GM12878 (cell line): ENCODE data around the gene GHDC. TPM values are rescaled to one million over a fixed set of nuclear protein-coding genes. Genes with fewer than 3 reads are reported as not detected.

Source experiments
- ATAC-seq: fragments of 200-7000 bp; cut with Tn5 transposase; 3 replicates; pipeline ENCODE4 v1.9.1; 2020; ENCODE audit warnings: mild to moderate bottlenecking, moderate library complexity
- BruUV-seq: library from RNA; stranded (reverse); fragments of 400-500 nt; replicated peaks from 2 replicates; lab custom pipeline; 2021; lab: Mats Ljungman, UMichigan
- CTCF ChIA-PET: fragments of 300-600 bp; sonication (Branson Sonifier 250); formaldehyde crosslinking; extraction: SDS; loops from one replicate; lab custom pipeline; 2021; ENCODE audit warnings: inconsistent platforms; lab: Yijun Ruan, JAX
- POLR2A ChIA-PET: fragments of 350-600 bp; formaldehyde crosslinking; extraction: SDS; loops from one replicate; lab custom pipeline; 2021; ENCODE audit warnings: inconsistent platforms; lab: Charles Lee
- RAD21 ChIA-PET: fragments of 300-600 bp; sonication (Branson Sonifier 250); formaldehyde crosslinking; loops from one replicate; lab custom pipeline; 2023; ENCODE audit warnings: antibody characterized with exemption; ENCODE audit not compliant: unreplicated experiment; lab: Charles Lee
- SMC1A ChIA-PET: fragments of 300-600 bp; sonication (Branson Sonifier 250); formaldehyde crosslinking; loops from one replicate; lab custom pipeline; 2023; ENCODE audit not compliant: unreplicated experiment, uncharacterized antibody; lab: Charles Lee
- DNase-seq: peaks from one replicate; pipeline ENCODE4 v3.0.0-alpha.2; 2011; ENCODE audit warnings: low read depth, low spot score
- FAIRE-seq: peaks from 3 replicates; lab custom pipeline; 2011; peaks lifted over from hg19 to GRCh38; lab: Jason Lieb, UNC
- H2AFZ ChIP-seq: 2 replicates; pipeline ENCODE4 v1.6.0; 2011; ENCODE audit warnings: low read depth, low read length, control low read depth; ENCODE audit not compliant: control insufficient read depth
- H3K27ac ChIP-seq: 2 replicates; pipeline ENCODE4 v1.5.1; 2011; ENCODE audit warnings: control low read depth; ENCODE audit not compliant: control insufficient read depth, insufficient read depth
- H3K27me3 ChIP-seq, 2 experiments: replicated peaks in 1 of 2; 2 replicates each; pipeline versions ENCODE4 v1.6.0 to v1.6.1; 2011; ENCODE audit warnings: low read length in 1 of 2; ENCODE audit not compliant: control insufficient read depth in 2 of 2, insufficient read depth in 2 of 2
- H3K36me3 ChIP-seq, 2 experiments: 2 replicates each; pipeline ENCODE4 v1.5.1; 2011; ENCODE audit warnings: low read length in 1 of 2; ENCODE audit not compliant: control insufficient read depth in 2 of 2, insufficient read depth in 2 of 2
- H3K4me1 ChIP-seq: 2 replicates; pipeline ENCODE4 v1.6.1; 2011; ENCODE audit warnings: mild to moderate bottlenecking, low read length, moderate library complexity, mixed read lengths; ENCODE audit not compliant: control insufficient read depth, insufficient read depth
- H3K4me2 ChIP-seq: 2 replicates; pipeline ENCODE4 v1.6.0; 2011; ENCODE audit warnings: control low read depth; ENCODE audit not compliant: control insufficient read depth, insufficient read depth
- H3K4me3 ChIP-seq: fragments of 200-600 bp; sonication (generic); 2 replicates; pipeline ENCODE4 v1.5.1; 2016
- H3K79me2 ChIP-seq: 2 replicates; pipeline ENCODE4 v1.6.0; 2011; ENCODE audit warnings: low read length; ENCODE audit not compliant: control insufficient read depth, insufficient read depth
- H3K9ac ChIP-seq: 2 replicates; pipeline ENCODE4 v1.8.0; 2011; ENCODE audit warnings: low read length, control low read depth, mixed read lengths; ENCODE audit not compliant: control insufficient read depth, insufficient read depth
- H3K9me3 ChIP-seq: replicated peaks from 3 replicates; pipeline ENCODE4 v1.5.1; 2011; ENCODE audit warnings: mild to moderate bottlenecking, low read length; ENCODE audit not compliant: control insufficient read depth, insufficient read depth
- H4K20me1 ChIP-seq: 2 replicates; pipeline ENCODE4 v1.6.0; 2011; ENCODE audit not compliant: control insufficient read depth, insufficient read depth
- BHLHE40 ChIP-seq, 2 experiments: fragments of 450-650 bp in 1 of 2; IDR thresholded peaks; 2 replicates each; pipeline ENCODE4 v1.6.1; 2011 to 2017; ENCODE audit warnings: low read depth in 2 of 2, borderline replicate concordance in 1 of 2, improper control_type of control experiment in 1 of 2, low read length in 1 of 2, mild to moderate bottlenecking in 1 of 2
- CHD4 ChIP-seq: fragments of 200-600 bp; sonication (generic); IDR thresholded peaks from 2 replicates; pipeline ENCODE4 v1.6.1; 2016; ENCODE audit warnings: mild to moderate bottlenecking
- CREB1 ChIP-seq: IDR thresholded peaks from 2 replicates; pipeline ENCODE4 v1.6.1; 2012; ENCODE audit warnings: low read depth, mild to moderate bottlenecking, inconsistent platforms
- HCFC1 ChIP-seq: fragments of 150-350 bp; IDR thresholded peaks from 2 replicates; pipeline ENCODE4 v1.6.1; 2014; ENCODE audit warnings: low read length
- HDGF ChIP-seq: fragments of 450-650 bp; IDR thresholded peaks from 2 replicates; pipeline ENCODE4 v1.6.1; 2016; ENCODE audit warnings: antibody characterized with exemption
- MYC ChIP-seq: IDR thresholded peaks from 2 replicates; pipeline ENCODE4 v1.6.1; 2011; ENCODE audit warnings: mild to moderate bottlenecking, low read length, moderate library complexity, inconsistent platforms; ENCODE audit not compliant: insufficient read depth, insufficient replicate concordance, insufficient read length, severe bottlenecking
- NBN ChIP-seq: fragments of 450-650 bp; IDR thresholded peaks from 2 replicates; pipeline ENCODE4 v1.6.1; 2016
- NFXL1 ChIP-seq: fragments of 450-650 bp; IDR thresholded peaks from 2 replicates; pipeline ENCODE4 v1.6.1; 2017; ENCODE audit warnings: antibody characterized with exemption, mild to moderate bottlenecking, borderline replicate concordance
- NFYA ChIP-seq: IDR thresholded peaks from 2 replicates; pipeline ENCODE4 v1.6.1; 2011; ENCODE audit warnings: low read depth, mild to moderate bottlenecking, low read length, improper control_type of control experiment, borderline replicate concordance
- NR2F1 ChIP-seq: fragments of 450-650 bp; conservative IDR thresholded peaks from 2 replicates; pipeline ENCODE4 v1.6.1; 2017; ENCODE audit warnings: mild to moderate bottlenecking
- PAX5 ChIP-seq: IDR thresholded peaks from 2 replicates; pipeline ENCODE4 v1.6.1; 2011; ENCODE audit warnings: low read depth, low read length, borderline replicate concordance
- POU2F2 ChIP-seq: IDR thresholded peaks from 3 replicates; pipeline ENCODE4 v1.6.1; 2011; ENCODE audit warnings: low read depth, mild to moderate bottlenecking, low read length, borderline replicate concordance
- REST ChIP-seq: IDR thresholded peaks from 2 replicates; pipeline ENCODE4 v1.6.1; 2012; ENCODE audit warnings: mild to moderate bottlenecking, low read depth, low read length
- SMC3 ChIP-seq: IDR thresholded peaks from 2 replicates; pipeline ENCODE4 v1.6.1; 2011; ENCODE audit warnings: low read length, improper control_type of control experiment, borderline replicate concordance
- SPI1 ChIP-seq: IDR thresholded peaks from 2 replicates; pipeline ENCODE4 v1.6.1; 2011; ENCODE audit warnings: low read depth, mild to moderate bottlenecking, low read length, moderate library complexity, borderline replicate concordance; ENCODE audit not compliant: insufficient read depth
- SREBF2 ChIP-seq: IDR thresholded peaks from 2 replicates; pipeline ENCODE4 v1.6.1; 2012; ENCODE audit warnings: mild to moderate bottlenecking, low read length
- TARDBP ChIP-seq: IDR thresholded peaks from 2 replicates; pipeline ENCODE4 v1.6.1; 2016; ENCODE audit warnings: borderline replicate concordance
- USF2 ChIP-seq: IDR thresholded peaks from 2 replicates; pipeline ENCODE4 v1.6.1; 2011; ENCODE audit warnings: low read depth, low read length, improper control_type of control experiment, borderline replicate concordance
- ZNF24 ChIP-seq: fragments of 450-650 bp; IDR thresholded peaks from 2 replicates; pipeline ENCODE4 v1.6.1; 2017; ENCODE audit warnings: antibody characterized with exemption, mild to moderate bottlenecking
- WGBS: methylation state at CpG from one replicate; pipeline ENCODE4 v1.1.6; 2016; ENCODE audit warnings: low lambda C conversion rate; ENCODE audit not compliant: insufficient replicate concordance, insufficient coverage; ENCODE audit errors: missing lambda C conversion rate; 5-methylcytosine and 5-hydroxymethylcytosine counted together
- in situ Hi-C: fragments of 300-500 bp; cut with MboI; formaldehyde crosslinking; loops from 9 replicates; pipeline ENCODE4 v1.14.3; 2018; ENCODE audit warnings: mixed read lengths
- intact Hi-C: fragments of 100-400 bp; cut with micrococcal nuclease; formaldehyde crosslinking; loops from one replicate; pipeline ENCODE4 v1.14.2; 2022; ENCODE audit not compliant: unreplicated experiment
- polyA plus RNA-seq, 11 experiments: library from polyadenylated mRNA; depleted of rRNA in 4 of 11; unstranded in 6 of 11; stranded (reverse) in 5 of 11; fragments of >200 nt; fragmentation: Nextera tagmentation in 4 of 11; fragmentation: Illumina TruSeq in 1 of 11; extraction: Ambion mirVana in 4 of 11; extraction: Trizol in 1 of 11; gene quantifications; 1 replicate in 1 of 11; 2 replicates in 10 of 11; pipeline versions ENCODE4 v1.2.1 to v1.2.3, GENCODE V29; 2011 to 2016; ENCODE audit warnings: inconsistent platforms in 2 of 11, missing spikeins in 2 of 11, low read depth in 1 of 11
- total RNA-seq, 4 experiments: library from RNA; depleted of rRNA in 3 of 4; stranded (reverse); fragments of >200 nt in 3 of 4; fragmentation: Illumina TruSeq in 1 of 4; extraction: Trizol in 1 of 4; gene quantifications; 2 replicates each; pipeline versions ENCODE4 v1.2.1 to v1.2.3, GENCODE V29; 2013 to 2021
- TF ChIP-seq, protein P1 (sequence below): IDR thresholded peaks from 2 replicates; pipeline ENCODE4 v1.6.1; 2012; ENCODE audit warnings: low read length, inconsistent platforms

Gene GHDC
- total and polyA plus RNA-seq, 10 of the 15 experiments (the other 5 are each of a cell fraction or from before 2014, with no cell fraction given) = 0.72 to 20.6 (median 12.9) TPM

DNA sequence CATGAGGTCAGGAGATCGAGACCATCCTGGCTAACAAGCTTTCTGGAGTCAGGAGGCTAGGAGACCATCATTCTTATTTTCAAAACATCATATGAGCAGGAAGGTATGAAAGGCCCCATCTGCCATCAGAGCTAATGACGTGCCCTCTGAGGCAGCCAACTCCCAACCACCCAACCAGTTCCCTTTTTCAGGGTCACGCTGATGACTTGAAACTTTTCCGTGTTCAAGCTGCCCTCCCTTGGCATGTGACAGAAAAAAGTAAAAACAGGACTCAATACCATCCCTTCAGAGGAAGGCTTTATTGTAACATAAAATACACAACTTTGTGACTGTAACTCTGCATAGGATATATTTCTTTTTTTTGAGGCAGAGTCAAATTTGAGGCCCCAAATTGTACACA, 4.6 kb upstream of the GHDC start:
- SMC1A ChIA-PET = interaction anchor here (0.9 to 1.2 kb wide), 4 partner anchors 17 to 50 kb away, joined by 3 to 5 read pairs (median 4); no protein-coding TSS in a partner anchor
- CTCF ChIA-PET = interaction anchor here (1.0 to 2.5 kb wide), 3 partner anchors 13 to 48 kb away, joined by 3 to 9 read pairs (median 4); partner anchors contain the start of gene HCRT
- Histone ChIP-seq H2AFZ (no peak overlapping the region), H3K4me1 (no peaks in the 10 kb centered on the region; the same call in 1 of the 2 replicates), H3K36me3 (peaks cover 4 to 12% of the 10 kb centered on the region in 2 experiments; a peak in 3 of 4 replicates), H4K20me1 (no peaks in the 10 kb centered on the region), H3K4me3 (no peak overlapping the region), H3K27ac (no peak overlapping the region), H3K27me3 (no peaks in the 10 kb centered on the region), H3K9ac (no peak overlapping the region), H3K79me2 (peaks cover 4% of the 10 kb centered on the region), H3K9me3 (no peaks in the 10 kb centered on the region), H3K4me2 (no peak overlapping the region)
- peak; percentile 64 for ATAC-seq
- no peak for DNase-seq
- intact Hi-C loops (no loop called here), in situ Hi-C loops (no loop called here)
- FAIRE-seq = no peak
- RAD21 ChIA-PET = interaction anchor here (0.6 to 1.0 kb wide), 3 partner anchors 9 to 208 kb away, joined by 3 read pairs; no protein-coding TSS in a partner anchor
- 27% methylated on average over 4 of the region's 4 CpGs for WGBS
- POLR2A ChIA-PET = interaction anchor here (0.6 kb wide), 1 partner anchor 37 kb away, joined by 6 read pairs; no protein-coding TSS in a partner anchor
- BruUV-seq = no TSS peak
- TF ChIP-seq USF2 (no peak), SREBF2 (no peak), SMC3 (no peak), SPI1 (peak; percentile 89), HDGF (no peak), ZNF24 (no peak), PAX5 (no peak), NBN (no peak), CREB1 (no peak), NFYA (no peak), CHD4 (no peak), MYC (no peak), REST (no peak), NFXL1 (no peak), HCFC1 (no peak), NR2F1 (0 out of 2 replicates have a peak, but pooled peaks have one; percentile 29), BHLHE40 (IDR thresholded peaks at IDR 0.05; ENCODE audit: borderline replicate concordance in 1 of 2, low read depth in 2 of 2, low read length in 1 of 2) (peak in 1 of 2 experiments; percentile 60; a peak in 1 of 4 replicates), TARDBP (no peak), POU2F2 (no peak)
- TF ChIP-seq, protein P1, sequence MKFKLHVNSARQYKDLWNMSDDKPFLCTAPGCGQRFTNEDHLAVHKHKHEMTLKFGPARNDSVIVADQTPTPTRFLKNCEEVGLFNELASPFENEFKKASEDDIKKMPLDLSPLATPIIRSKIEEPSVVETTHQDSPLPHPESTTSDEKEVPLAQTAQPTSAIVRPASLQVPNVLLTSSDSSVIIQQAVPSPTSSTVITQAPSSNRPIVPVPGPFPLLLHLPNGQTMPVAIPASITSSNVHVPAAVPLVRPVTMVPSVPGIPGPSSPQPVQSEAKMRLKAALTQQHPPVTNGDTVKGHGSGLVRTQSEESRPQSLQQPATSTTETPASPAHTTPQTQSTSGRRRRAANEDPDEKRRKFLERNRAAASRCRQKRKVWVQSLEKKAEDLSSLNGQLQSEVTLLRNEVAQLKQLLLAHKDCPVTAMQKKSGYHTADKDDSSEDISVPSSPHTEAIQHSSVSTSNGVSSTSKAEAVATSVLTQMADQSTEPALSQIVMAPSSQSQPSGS = no peak
